Pancreas (tissue), 10 donors: ENCODE measurements around the gene ABCG4. TPM values are rescaled to one million over a fixed set of nuclear protein-coding genes. Genes with fewer than 3 reads are reported as not detected.
"Not testable (repeated sequence)": the region's sequence is repeated elsewhere in the genome, so short reads cannot be mapped to it uniquely, and the experiment has no call there.

Experiments used
- ATAC-seq, 4 donors: fragments of 200-7000 bp; cut with Tn5 transposase; one replicate each; pipeline versions ENCODE4 v1.8.0 to v1.9.1; 2020; ENCODE audit warnings: mild to moderate bottlenecking in 4 of 4, moderate library complexity in 4 of 4
- DNase-seq, 6 donors: peaks; one replicate each; pipeline ENCODE4 v3.0.0-alpha.2; 2020
- FAIRE-seq: peaks from 2 replicates; lab custom pipeline; 2012; peaks lifted over from hg19 to GRCh38; lab: Jason Lieb, UNC
- H3K27ac ChIP-seq, 4 donors: fragments of 200-600 bp; sonication (generic); 1 replicate in 3 of 4; 2 replicates in 1 of 4; pipeline versions ENCODE4 v1.5.0 to v1.8.0; 2020
- H3K27me3 ChIP-seq, 4 donors: fragments of 200-600 bp; one replicate each; pipeline ENCODE4 v1.8.0; 2021
- H3K36me3 ChIP-seq, 3 donors: fragments of 200-600 bp; sonication (generic) in 1 of 3; one replicate each; pipeline versions ENCODE4 v1.5.0 to v1.8.0; 2020 to 2021
- H3K4me1 ChIP-seq, 3 donors: fragments of 200-600 bp; one replicate each; pipeline ENCODE4 v1.8.0; 2021
- H3K4me3 ChIP-seq, 4 donors: fragments of 200-600 bp; sonication (generic) in 2 of 4; one replicate each; pipeline versions ENCODE4 v1.5.0 to v1.8.0; 2020 to 2021
- H3K9me3 ChIP-seq, 4 donors: fragments of 200-600 bp; one replicate each; pipeline ENCODE4 v1.8.0; 2021
- WGBS, 2 donors: extraction: QIAGEN DNeasy Blood & Tissue Kit; methylation state at CpG; one replicate each; pipeline ENCODE4 v1.1.7; 2013; 5-methylcytosine and 5-hydroxymethylcytosine counted together
- intact Hi-C, 3 donors: fragments of 100-400 bp; cut with DNase I; formaldehyde crosslinking; loops; one replicate each; pipeline versions ENCODE4 v1.11.1 to v1.14.2; 2022
- polyA plus RNA-seq, 2 donors: library from polyadenylated mRNA; stranded (reverse); fragments of 200-250 nt; gene quantifications; one replicate each; pipeline ENCODE4 v1.2.3, GENCODE V29; 2013
- total RNA-seq, 6 donors: library from RNA; stranded (reverse); fragmentation: NEBNext Ultra II Directional in 4 of 6; extraction: Animal tissue kit (Norgen Biotek cat#: 25700) in 4 of 6; gene quantifications; one replicate each; pipeline versions ENCODE4 v1.2.1 to v1.2.4, GENCODE V29; 2021 to 2023
- TF ChIP-seq, protein P1 (sequence below), 4 donors: fragments of 200-600 bp; sonication (generic) in 3 of 4; IDR thresholded peaks; one replicate each; pipeline versions ENCODE4 v1.5.0 to v1.8.0; 2021; ENCODE audit warnings: antibody characterized with exemption in 4 of 4
- donor health status: healthy with polysubstance abuse.
- donor health status: DM: no; HTN: no; CAD: no; lungs with moderate emphysema.
- donor health status: DM: no; HTN: no; CAD: no.
- donor health status: control.
- donor health status: control.
- donor health status: Bipolar disorder and iron deficiency.
- donor health status: DM: yes; HTN: yes; CAD: no.
- donor health status: DM: no; HTN: no; CAD: no.
- donor health status: DM: no; HTN: no; CAD: no.
- donor health status: DM: yes; HTN: yes; CAD: no.

The ABCG4 gene
- total and polyA plus RNA-seq, 8 donors, result 0.11 to 0.21 TPM; not detected in 6

DNA sequence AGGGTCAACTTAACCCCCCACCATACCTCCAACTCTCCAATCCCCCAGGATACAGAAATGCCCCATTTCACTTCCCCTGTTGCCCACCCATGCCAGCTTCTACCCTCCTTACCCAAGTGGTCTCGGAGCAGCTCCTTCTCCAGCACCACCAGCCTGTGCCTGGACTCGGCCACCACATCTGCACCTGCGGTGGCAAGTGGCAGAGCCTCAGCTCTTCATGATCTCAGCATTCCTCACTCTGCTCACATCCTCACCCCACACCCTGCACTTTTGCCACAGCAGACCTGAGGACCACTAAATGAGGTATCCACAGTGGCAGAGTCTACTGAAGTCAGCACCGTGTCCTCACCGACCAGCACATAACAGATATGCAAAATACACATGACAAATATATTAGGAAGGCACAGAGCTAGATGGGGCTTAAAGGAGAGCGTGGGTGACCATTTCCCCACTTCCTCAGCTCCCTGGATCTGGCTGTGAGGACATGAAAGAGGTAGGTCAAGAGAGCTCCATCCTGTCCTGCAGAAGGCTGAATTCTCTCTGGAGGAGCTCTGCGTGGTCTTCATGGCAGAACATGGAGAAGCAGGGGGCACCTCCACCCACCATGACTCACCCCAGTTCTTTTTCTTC lies 46.1 kb downstream of the ABCG4 start:
- Histone ChIP-seq H3K4me3 (no peak overlapping the region), H3K9me3 (no peaks in the 10 kb centered on the region), H3K36me3 (no peaks in the 10 kb centered on the region), H3K4me1 (no peaks in the 10 kb centered on the region), H3K27me3 (no peaks in the 10 kb centered on the region), H3K27ac (no peak overlapping the region)
- DNase-seq, result no peak
- intact Hi-C loops, result no loop called here
- 60 to 66% methylated on average over 7 of the region's 7 CpGs for WGBS, 2 donors
- FAIRE-seq, result no peak
- no peak for ATAC-seq
- TF ChIP-seq, protein P1, sequence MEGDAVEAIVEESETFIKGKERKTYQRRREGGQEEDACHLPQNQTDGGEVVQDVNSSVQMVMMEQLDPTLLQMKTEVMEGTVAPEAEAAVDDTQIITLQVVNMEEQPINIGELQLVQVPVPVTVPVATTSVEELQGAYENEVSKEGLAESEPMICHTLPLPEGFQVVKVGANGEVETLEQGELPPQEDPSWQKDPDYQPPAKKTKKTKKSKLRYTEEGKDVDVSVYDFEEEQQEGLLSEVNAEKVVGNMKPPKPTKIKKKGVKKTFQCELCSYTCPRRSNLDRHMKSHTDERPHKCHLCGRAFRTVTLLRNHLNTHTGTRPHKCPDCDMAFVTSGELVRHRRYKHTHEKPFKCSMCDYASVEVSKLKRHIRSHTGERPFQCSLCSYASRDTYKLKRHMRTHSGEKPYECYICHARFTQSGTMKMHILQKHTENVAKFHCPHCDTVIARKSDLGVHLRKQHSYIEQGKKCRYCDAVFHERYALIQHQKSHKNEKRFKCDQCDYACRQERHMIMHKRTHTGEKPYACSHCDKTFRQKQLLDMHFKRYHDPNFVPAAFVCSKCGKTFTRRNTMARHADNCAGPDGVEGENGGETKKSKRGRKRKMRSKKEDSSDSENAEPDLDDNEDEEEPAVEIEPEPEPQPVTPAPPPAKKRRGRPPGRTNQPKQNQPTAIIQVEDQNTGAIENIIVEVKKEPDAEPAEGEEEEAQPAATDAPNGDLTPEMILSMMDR (IDR thresholded peaks at IDR 0.05), result no peak

GRCh38 chr11:119195680-119196079 lies 46.8 kb downstream of the ABCG4 start:
- Histone ChIP-seq H3K9me3 (no peaks in the 10 kb centered on the region), H3K4me1 (no peaks in the 10 kb centered on the region), H3K36me3 (no peaks in the 10 kb centered on the region), H3K4me3 (no peak overlapping the region), H3K27me3 (no peaks in the 10 kb centered on the region), H3K27ac (no peak overlapping the region)
- 34 to 36% methylated on average over 6 of the region's 6 CpGs for WGBS, 2 donors
- peak in 2 of 6 donors; percentile 34 to 63 for DNase-seq
- intact Hi-C loops, result no loop called here
- FAIRE-seq, result no peak
- TF ChIP-seq, protein P1 (IDR thresholded peaks at IDR 0.05), result no peak
- ATAC-seq, result peak; percentile 29 to 87 (median 57)

GRCh38 chr11:119196833-119197483 lies 48.1 kb downstream of the ABCG4 start:
- H3K27ac ChIP-seq, result peak overlapping the region in 1 of 4 donors; percentile 20

DNA sequence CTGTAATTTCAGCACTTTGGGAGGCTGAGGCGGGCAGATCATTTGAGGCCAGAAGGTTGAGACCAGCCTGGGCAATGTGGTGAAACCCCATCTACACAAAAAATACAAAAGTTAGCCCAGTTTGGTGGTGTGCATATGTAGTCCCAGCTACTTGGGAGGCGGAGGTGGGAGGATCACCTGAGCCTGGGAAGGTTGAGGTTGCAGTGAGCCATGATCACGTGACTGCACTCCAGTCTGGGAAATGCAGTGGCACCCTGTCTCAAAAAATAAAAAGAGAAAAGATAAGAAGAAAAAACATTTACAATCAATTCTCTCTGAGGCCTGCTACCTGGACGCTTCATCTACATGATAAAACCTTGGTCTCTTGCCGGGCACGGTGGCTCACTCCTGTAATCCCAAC lies 50.1 kb downstream of the ABCG4 start:
- intact Hi-C loops, result no loop called here
- FAIRE-seq (no peak), DNase-seq (no peak), ATAC-seq (no peak)
- TF ChIP-seq, protein P1 (IDR thresholded peaks at IDR 0.05), result no peak
- Histone ChIP-seq H3K4me3 (no peak overlapping the region), H3K27me3 (no peaks in the 10 kb centered on the region), H3K9me3 (no peaks in the 10 kb centered on the region), H3K36me3 (no peaks in the 10 kb centered on the region), H3K4me1 (no peaks in the 10 kb centered on the region), H3K27ac (no peak overlapping the region)
- WGBS, 2 donors, result 62 to 68% methylated on average over 6 of the region's 6 CpGs

More at GRCh38 chr11:119196833-119197483, 48.1 kb downstream of the ABCG4 start:
- Histone ChIP-seq H3K9me3 (no peaks in the 10 kb centered on the region), H3K4me1 (no peaks in the 10 kb centered on the region), H3K4me3 (no peak overlapping the region), H3K27me3 (no peaks in the 10 kb centered on the region), H3K36me3 (no peaks in the 10 kb centered on the region)
- ATAC-seq (peak; percentile 96 to 99 (median 98)), DNase-seq (peak in 4 of 6 donors; percentile 46 to 79 (median 66)), FAIRE-seq (peak; percentile 87)
- intact Hi-C loops, result no loop called here
- WGBS, 2 donors, result 26 to 29% methylated on average over 5 of the region's 5 CpGs
- TF ChIP-seq, protein P1 (IDR thresholded peaks at IDR 0.05), result peak; percentile 35 to 76 (median 73)

GRCh38 chr11:119201236-119201635 lies 52.4 kb downstream of the ABCG4 start:
- H3K9me3 ChIP-seq, intact Hi-C loops, H3K27me3 ChIP-seq, H3K27ac ChIP-seq, H3K36me3 ChIP-seq, FAIRE-seq, H3K4me3 ChIP-seq, ATAC-seq, DNase-seq, H3K4me1 ChIP-seq: not testable (repeated sequence)
- 72 to 82% methylated on average over 5 of the region's 5 CpGs for WGBS, 2 donors
